ENCODE measurements around the gene ATXN3.

The ATXN3 gene

GRCh38 chr14:92122761-92123160 lies 16.4 kb upstream of the ATXN3 start:
- Histone ChIP-seq H2AK5ac (ENCODE audit: low read length) (peak overlapping the region; percentile 85), H2BK12ac (ENCODE audit: low read length) (peak overlapping the region; percentile 73), H3K4me1 (ENCODE audit: control insufficient read depth in 1 of 2, insufficient read depth in 2 of 2, low read length in 2 of 2) (peaks cover 7 to 12% of the 10 kb centered on the region in 2 experiments), H4K91ac (ENCODE audit: low read depth, low read length) (peak overlapping the region; percentile 98), H3K27ac (ENCODE audit: low read depth, low read length) (no peak overlapping the region), H3K79me1 (ENCODE audit: low read length) (peaks cover 13% of the 10 kb centered on the region), H3K79me2 (ENCODE audit: control insufficient read depth, insufficient read depth, low read length, poor library complexity) (peaks cover 21% of the 10 kb centered on the region), H3K9me3 (ENCODE audit: insufficient read depth, low read depth, low read length) (no peaks in the 10 kb centered on the region), H3K27me3 (ENCODE audit: insufficient read depth, low read length) (no peaks in the 10 kb centered on the region), H3K4ac (ENCODE audit: low read depth, low read length) (peak overlapping the region; percentile 91), H3K4me2 (ENCODE audit: low read length) (peak overlapping the region; percentile 63), H3K23ac (ENCODE audit: low read length) (no peak overlapping the region), H3K36me3 (ENCODE audit: control insufficient read depth in 1 of 2, insufficient read depth in 2 of 2, low read length in 2 of 2) (peaks cover 3 to 6% of the 10 kb centered on the region in 2 experiments), H2BK120ac (ENCODE audit: insufficient read depth, low read length, poor library complexity) (peak overlapping the region; percentile 81), H3K14ac (ENCODE audit: low read length) (peak overlapping the region; percentile 98), H4K12ac (ENCODE audit: low read depth, low read length) (no peak overlapping the region), H3K9ac (ENCODE audit: low read length) (peak overlapping the region; percentile 100), H2AFZ (ENCODE audit: insufficient read depth, low read length, poor library complexity) (peak overlapping the region; percentile 96), H3K18ac (ENCODE audit: low read length) (peak overlapping the region; percentile 46), H4K8ac (ENCODE audit: low read depth, low read length) (peak overlapping the region; percentile 48), H2BK5ac (ENCODE audit: low read depth, low read length, poor library complexity) (no peak overlapping the region), H3K4me3 (ENCODE audit: low read depth, low read length) (no peak overlapping the region)
- WGBS (ENCODE audit: extremely low coverage, insufficient coverage, insufficient read length) = no CpG with 5 or more reads among the region's 9 CpGs
- DNase-seq = no peak

DNA sequence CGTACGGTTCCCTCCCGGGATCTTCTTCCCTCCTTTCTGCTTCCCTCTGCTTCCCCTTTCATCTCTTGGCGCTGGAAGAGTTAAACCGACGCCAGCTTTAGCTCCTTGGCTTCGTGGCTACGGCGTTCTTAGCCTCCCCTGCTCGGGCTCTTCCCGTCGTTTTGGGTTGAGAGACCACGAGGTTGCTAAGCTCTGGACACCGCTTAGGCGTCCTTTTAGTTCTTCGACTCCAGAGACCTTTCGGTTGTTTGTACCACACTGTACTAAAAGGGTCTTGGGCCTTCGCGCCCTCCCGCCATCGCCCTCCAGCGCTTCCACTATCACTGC lies 15.9 kb upstream of the ATXN3 start:
- peak overlapping the region; percentile 98 for H2BK5ac ChIP-seq (ENCODE audit: low read depth, low read length, poor library complexity)
- peak overlapping the region; percentile 98 for H3K14ac ChIP-seq (ENCODE audit: low read length)
- no peaks in the 10 kb centered on the region for H3K27me3 ChIP-seq (ENCODE audit: insufficient read depth, low read length)
- H3K27ac ChIP-seq (ENCODE audit: low read depth, low read length) = peak overlapping the region; percentile 97
- no CpG with 5 or more reads among the region's 22 CpGs for WGBS (ENCODE audit: extremely low coverage, insufficient coverage, insufficient read length)
- no peak overlapping the region for H3K23ac ChIP-seq (ENCODE audit: low read length)
- peak overlapping the region; percentile 97 for H4K8ac ChIP-seq (ENCODE audit: low read depth, low read length)
- H2AFZ ChIP-seq (ENCODE audit: insufficient read depth, low read length, poor library complexity) = peak overlapping the region; percentile 96
- no peak overlapping the region for H2BK12ac ChIP-seq (ENCODE audit: low read length)
- H3K79me2 ChIP-seq (ENCODE audit: control insufficient read depth, insufficient read depth, low read length, poor library complexity) = peaks cover 21% of the 10 kb centered on the region
- peak overlapping the region; percentile 93 for H3K18ac ChIP-seq (ENCODE audit: low read length)
- H4K91ac ChIP-seq (ENCODE audit: low read depth, low read length) = peak overlapping the region; percentile 98
- no peaks in the 10 kb centered on the region for H3K9me3 ChIP-seq (ENCODE audit: insufficient read depth, low read depth, low read length)
- H3K9ac ChIP-seq (ENCODE audit: low read length) = peak overlapping the region; percentile 100
- H3K36me3 ChIP-seq (ENCODE audit: control insufficient read depth in 1 of 2, insufficient read depth in 2 of 2, low read length in 2 of 2) = peaks cover 3 to 9% of the 10 kb centered on the region in 2 experiments
- peak overlapping the region; percentile 98 for H2AK5ac ChIP-seq (ENCODE audit: low read length)
- peak in 1 of 2 donors; percentile 47 for DNase-seq
- H3K79me1 ChIP-seq (ENCODE audit: low read length) = peaks cover 13% of the 10 kb centered on the region
- H4K12ac ChIP-seq (ENCODE audit: low read depth, low read length) = peak overlapping the region; percentile 94
- peak overlapping the region; percentile 88 for H3K4ac ChIP-seq (ENCODE audit: low read depth, low read length)
- peak overlapping the region; percentile 81 for H2BK120ac ChIP-seq (ENCODE audit: insufficient read depth, low read length, poor library complexity)
- peaks cover 7 to 12% of the 10 kb centered on the region in 2 experiments for H3K4me1 ChIP-seq (ENCODE audit: control insufficient read depth in 1 of 2, insufficient read depth in 2 of 2, low read length in 2 of 2)
- H3K4me2 ChIP-seq (ENCODE audit: low read length) = peak overlapping the region; percentile 63
- H3K4me3 ChIP-seq (ENCODE audit: low read depth, low read length) = peak overlapping the region; percentile 99

DNA sequence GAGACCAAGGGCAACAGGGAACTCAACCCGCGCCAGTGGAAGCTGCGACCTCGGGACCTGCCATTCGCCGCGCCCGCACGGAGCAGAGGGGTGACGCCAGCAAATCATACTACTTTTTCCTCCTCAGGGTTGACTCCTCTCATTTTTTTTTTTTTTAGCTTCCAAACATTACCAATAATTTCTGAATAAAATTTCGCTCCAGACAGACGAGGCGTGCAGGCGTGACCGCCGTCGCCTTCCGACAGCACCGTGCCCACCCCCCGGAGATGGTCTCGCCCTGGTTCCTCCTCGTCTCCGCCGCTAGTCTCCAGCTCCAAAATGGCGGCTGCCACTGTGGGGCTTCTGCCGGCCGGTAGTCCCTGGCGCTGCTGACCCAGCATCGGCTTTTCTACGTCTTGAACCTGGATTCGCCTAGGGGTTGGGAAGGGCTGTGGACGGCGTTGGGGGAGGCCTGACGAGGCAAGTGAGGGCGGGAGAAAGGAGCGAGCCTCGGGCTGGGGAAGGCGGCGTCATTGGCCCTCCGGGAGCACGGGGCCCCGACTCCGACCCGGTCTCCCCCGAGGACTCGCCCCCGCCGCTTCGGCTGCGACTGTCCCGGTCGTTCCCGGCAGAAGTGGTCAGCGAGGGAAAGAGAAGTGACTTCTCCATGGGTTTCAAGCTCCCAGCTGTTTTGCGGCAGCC lies 15.4 kb upstream of the ATXN3 start, which contains the start of the genes CPSF2 and NDUFB1:
CPSF2 (plus strand) TSS at position 300 of the 681 bp plus-strand sequence. CDS start 9,016 bp downstream, outside the sequence.
NDUFB1 (minus strand) TSS at position 37 of the 681 bp plus-strand sequence. CDS start 4,069 bp downstream, outside the sequence.
- H3K27ac ChIP-seq (ENCODE audit: low read depth, low read length) = peak within 1 kb of the TSS; percentile 97
- H2AK5ac ChIP-seq (ENCODE audit: low read length) = peak within 1 kb of the TSS; percentile 98
- peak within 1 kb of the TSS; percentile 91 for H3K4ac ChIP-seq (ENCODE audit: low read depth, low read length)
- peak within 1 kb of the TSS; percentile 98 for H4K91ac ChIP-seq (ENCODE audit: low read depth, low read length)
- H3K18ac ChIP-seq (ENCODE audit: low read length) = peak within 1 kb of the TSS; percentile 98
- peak within 1 kb of the TSS; percentile 98 for H2BK5ac ChIP-seq (ENCODE audit: low read depth, low read length, poor library complexity)
- H2AFZ ChIP-seq (ENCODE audit: insufficient read depth, low read length, poor library complexity) = peak within 1 kb of the TSS; percentile 96
- no peaks in the 10 kb centered on the region for H3K9me3 ChIP-seq (ENCODE audit: insufficient read depth, low read depth, low read length)
- H3K79me2 ChIP-seq (ENCODE audit: control insufficient read depth, insufficient read depth, low read length, poor library complexity) = peaks cover 21% of the 10 kb centered on the region
- H3K4me2 ChIP-seq (ENCODE audit: low read length) = peak within 1 kb of the TSS; percentile 63
- peaks cover 2 to 9% of the 10 kb centered on the region in 2 experiments for H3K36me3 ChIP-seq (ENCODE audit: control insufficient read depth in 1 of 2, insufficient read depth in 2 of 2, low read length in 2 of 2)
- H3K14ac ChIP-seq (ENCODE audit: low read length) = peak within 1 kb of the TSS; percentile 98
- WGBS (ENCODE audit: extremely low coverage, insufficient coverage, insufficient read length) = no CpG with 5 or more reads among the region's 55 CpGs
- peak within 1 kb of the TSS; percentile 100 for H3K9ac ChIP-seq (ENCODE audit: low read length)
- peak within 1 kb of the TSS; percentile 76 for H3K23ac ChIP-seq (ENCODE audit: low read length)
- peaks cover 7 to 12% of the 10 kb centered on the region in 2 experiments for H3K4me1 ChIP-seq (ENCODE audit: control insufficient read depth in 1 of 2, insufficient read depth in 2 of 2, low read length in 2 of 2)
- H4K12ac ChIP-seq (ENCODE audit: low read depth, low read length) = peak within 1 kb of the TSS; percentile 98
- no peaks in the 10 kb centered on the region for H3K27me3 ChIP-seq (ENCODE audit: insufficient read depth, low read length)
- H3K4me3 ChIP-seq (ENCODE audit: low read depth, low read length) = peak within 1 kb of the TSS; percentile 99
- peak; percentile 69 to 87 for DNase-seq
- H2BK12ac ChIP-seq (ENCODE audit: low read length) = peak within 1 kb of the TSS; percentile 73
- peaks cover 13% of the 10 kb centered on the region for H3K79me1 ChIP-seq (ENCODE audit: low read length)
- H4K8ac ChIP-seq (ENCODE audit: low read depth, low read length) = peak within 1 kb of the TSS; percentile 97
- H2BK120ac ChIP-seq (ENCODE audit: insufficient read depth, low read length, poor library complexity) = peak within 1 kb of the TSS; percentile 81

DNA sequence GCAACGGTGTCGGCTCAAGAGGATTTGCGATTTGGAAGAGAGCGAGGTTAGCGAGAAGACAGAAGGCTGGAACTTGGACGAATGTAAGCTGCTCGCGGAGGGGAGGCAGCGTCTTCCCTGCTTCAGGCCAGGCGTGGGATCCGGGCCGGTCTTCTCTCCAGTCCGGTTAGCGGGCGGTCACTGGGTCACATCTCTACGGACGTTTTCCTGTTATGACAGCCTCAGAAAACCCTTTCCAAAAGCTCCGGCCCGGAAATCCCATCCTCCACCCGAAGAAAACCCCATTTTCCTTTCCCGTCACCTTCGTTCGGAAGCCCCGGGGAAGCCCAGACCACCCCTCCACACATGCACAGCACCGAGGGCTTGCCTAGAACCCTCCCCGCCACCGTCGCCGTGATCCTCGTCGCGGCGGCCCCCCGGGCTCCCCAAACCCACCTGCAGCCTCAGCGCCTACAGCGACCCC lies 14.9 kb upstream of the ATXN3 start:
- H3K9ac ChIP-seq (ENCODE audit: low read length) = peak overlapping the region; percentile 88
- peak overlapping the region; percentile 98 for H3K18ac ChIP-seq (ENCODE audit: low read length)
- H3K14ac ChIP-seq (ENCODE audit: low read length) = peak overlapping the region; percentile 93
- peak overlapping the region; percentile 81 for H2BK120ac ChIP-seq (ENCODE audit: insufficient read depth, low read length, poor library complexity)
- peak overlapping the region; percentile 98 for H2BK5ac ChIP-seq (ENCODE audit: low read depth, low read length, poor library complexity)
- peak overlapping the region; percentile 72 for H3K4ac ChIP-seq (ENCODE audit: low read depth, low read length)
- H2BK12ac ChIP-seq (ENCODE audit: low read length) = no peak overlapping the region
- H4K8ac ChIP-seq (ENCODE audit: low read depth, low read length) = peak overlapping the region; percentile 97
- DNase-seq = peak; percentile 30 to 56
- H4K12ac ChIP-seq (ENCODE audit: low read depth, low read length) = peak overlapping the region; percentile 98
- peak overlapping the region; percentile 99 for H3K4me3 ChIP-seq (ENCODE audit: low read depth, low read length)
- peak overlapping the region; percentile 20 for H3K27ac ChIP-seq (ENCODE audit: low read depth, low read length)
- H4K91ac ChIP-seq (ENCODE audit: low read depth, low read length) = peak overlapping the region; percentile 98
- H3K36me3 ChIP-seq (ENCODE audit: control insufficient read depth in 1 of 2, insufficient read depth in 2 of 2, low read length in 2 of 2) = peaks cover 1 to 8% of the 10 kb centered on the region in 2 experiments
- H3K9me3 ChIP-seq (ENCODE audit: insufficient read depth, low read depth, low read length) = no peaks in the 10 kb centered on the region
- H3K23ac ChIP-seq (ENCODE audit: low read length) = no peak overlapping the region
- H2AK5ac ChIP-seq (ENCODE audit: low read length) = peak overlapping the region; percentile 66
- peaks cover 7 to 12% of the 10 kb centered on the region in 2 experiments for H3K4me1 ChIP-seq (ENCODE audit: control insufficient read depth in 1 of 2, insufficient read depth in 2 of 2, low read length in 2 of 2)
- peaks cover 13% of the 10 kb centered on the region for H3K79me1 ChIP-seq (ENCODE audit: low read length)
- H3K79me2 ChIP-seq (ENCODE audit: control insufficient read depth, insufficient read depth, low read length, poor library complexity) = peaks cover 21% of the 10 kb centered on the region
- H2AFZ ChIP-seq (ENCODE audit: insufficient read depth, low read length, poor library complexity) = peak overlapping the region; percentile 96
- no peaks in the 10 kb centered on the region for H3K27me3 ChIP-seq (ENCODE audit: insufficient read depth, low read length)
- WGBS (ENCODE audit: extremely low coverage, insufficient coverage, insufficient read length) = no CpG with 5 or more reads among the region's 36 CpGs
- H3K4me2 ChIP-seq (ENCODE audit: low read length) = peak overlapping the region; percentile 63
